Neural crest cell (in vitro differentiated cells): ENCODE results near the gene PLAC9. TPM values are rescaled to one million over a fixed set of nuclear protein-coding genes. Genes with fewer than 3 reads are reported as not detected.

Experiments
- total RNA-seq: library from RNA; stranded (reverse); gene quantifications from 2 replicates; pipeline ENCODE4 v1.2.1, GENCODE V29; 2021

Gene PLAC9
- total RNA-seq, 1 donor from 2014 or later, result 27.5 TPM

Other genes with a start within 250 kb of the PLAC9 start
- gene SFTPD, start 183.6 kb upstream of the PLAC9 start, total RNA-seq, result not detected in 2 replicates
- gene TMEM254, start 54.1 kb upstream of the PLAC9 start, total RNA-seq, result 30.6 and 33.8 TPM in 2 replicates
- gene ANXA11, start 72.8 kb downstream of the PLAC9 start, total RNA-seq, result 25.7 and 36.6 TPM in 2 replicates
- gene MAT1A, start 156.9 kb downstream of the PLAC9 start, total RNA-seq, result 0.11 TPM in 1 of 2 replicates, not detected in the other
- gene DYDC1, start 224.0 kb downstream of the PLAC9 start, total RNA-seq, result not detected in 2 replicates
- 2.5 and 3.5 TPM in 2 replicates for gene DYDC2, start 224.1 kb downstream of the PLAC9 start, total RNA-seq